Measurements from ENCODE around the gene DENND4B.

Gene DENND4B

GRCh38 chr1:153882296-153882912, 64.1 kb downstream of the DENND4B start:
- no peak for DNase-seq (ENCODE audit: low read depth in 3 of 3)

GRCh38 chr1:153881751-153882150, 64.8 kb downstream of the DENND4B start:
- no peak for DNase-seq (ENCODE audit: low read depth in 3 of 3)

- DNase-seq (ENCODE audit: low read depth in 3 of 3), result peak in 1 of 3 experiments; percentile 32
Measured at GRCh38 chr1:153880962-153881361, 65.6 kb downstream of the DENND4B start.

- DNase-seq (ENCODE audit: low read depth in 3 of 3), result no peak
Measured at GRCh38 chr1:153880024-153880423, 66.5 kb downstream of the DENND4B start.

All from stimulated activated CD4-positive, alpha-beta T cell treated with anti-CD3 and anti-CD28 coated beads, TNF-alpha, amount 100 ng/mL, for 24 hours (primary cell).